C4-2B (cell line): Measurements from ENCODE around the gene TIPARP.

Experiments used
- ZFX ChIP-seq: fragments of 450-650 bp; IDR thresholded peaks from 2 replicates; pipeline ENCODE4 v1.6.1; 2017
- TF ChIP-seq, protein P1 (sequence below): fragments of 450-650 bp; conservative IDR thresholded peaks from 2 replicates; pipeline ENCODE4 v1.5.1; 2017; ENCODE audit warnings: mild to moderate bottlenecking

- TF ChIP-seq, protein P1, sequence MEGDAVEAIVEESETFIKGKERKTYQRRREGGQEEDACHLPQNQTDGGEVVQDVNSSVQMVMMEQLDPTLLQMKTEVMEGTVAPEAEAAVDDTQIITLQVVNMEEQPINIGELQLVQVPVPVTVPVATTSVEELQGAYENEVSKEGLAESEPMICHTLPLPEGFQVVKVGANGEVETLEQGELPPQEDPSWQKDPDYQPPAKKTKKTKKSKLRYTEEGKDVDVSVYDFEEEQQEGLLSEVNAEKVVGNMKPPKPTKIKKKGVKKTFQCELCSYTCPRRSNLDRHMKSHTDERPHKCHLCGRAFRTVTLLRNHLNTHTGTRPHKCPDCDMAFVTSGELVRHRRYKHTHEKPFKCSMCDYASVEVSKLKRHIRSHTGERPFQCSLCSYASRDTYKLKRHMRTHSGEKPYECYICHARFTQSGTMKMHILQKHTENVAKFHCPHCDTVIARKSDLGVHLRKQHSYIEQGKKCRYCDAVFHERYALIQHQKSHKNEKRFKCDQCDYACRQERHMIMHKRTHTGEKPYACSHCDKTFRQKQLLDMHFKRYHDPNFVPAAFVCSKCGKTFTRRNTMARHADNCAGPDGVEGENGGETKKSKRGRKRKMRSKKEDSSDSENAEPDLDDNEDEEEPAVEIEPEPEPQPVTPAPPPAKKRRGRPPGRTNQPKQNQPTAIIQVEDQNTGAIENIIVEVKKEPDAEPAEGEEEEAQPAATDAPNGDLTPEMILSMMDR = no peak
- TF ChIP-seq ZFX = no peak
Observed at GRCh38 chr3:156661155-156661554, 13.2 kb upstream of the TIPARP start.
